Esophagus muscularis mucosa (tissue), 3 donors: ENCODE data around the gene C14orf119.

ENCODE experiments used
- POLR2AphosphoS5 ChIP-seq, 2 donors: sonication (generic); formaldehyde crosslinking; IDR thresholded peaks; one replicate each; pipeline ENCODE4 v1.6.1; 2017; ENCODE audit warnings: antibody characterized with exemption in 2 of 2
- TF ChIP-seq, protein P1 (sequence below), 3 experiments: fragments of 200-600 bp in 2 of 3; fragments of 450-650 bp in 1 of 3; sonication (generic) in 2 of 3; IDR thresholded peaks; one replicate each; pipeline ENCODE4 v1.5.1; 2017 to 2019; ENCODE audit warnings: antibody characterized with exemption in 3 of 3, mild to moderate bottlenecking in 2 of 3, moderate library complexity in 1 of 3

DNA sequence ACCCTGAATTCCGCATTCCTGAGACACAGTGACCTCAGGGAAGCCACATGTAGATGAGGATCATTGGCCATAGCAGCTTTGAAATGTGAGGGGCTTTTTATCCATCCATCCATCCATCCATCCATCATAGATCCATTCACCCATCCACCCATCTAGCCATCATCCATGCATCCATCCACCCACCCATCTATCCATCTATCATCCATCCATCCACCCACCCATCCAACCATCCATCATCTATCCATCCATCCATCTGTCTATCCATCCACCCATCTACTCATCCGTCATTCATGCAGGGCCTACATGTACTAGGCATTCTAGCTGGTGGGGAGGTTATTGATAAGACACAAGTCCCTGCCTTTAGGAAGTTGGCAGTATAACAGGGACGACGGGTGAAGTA lies 51.7 kb downstream of the C14orf119 start:
- TF ChIP-seq, protein P1, sequence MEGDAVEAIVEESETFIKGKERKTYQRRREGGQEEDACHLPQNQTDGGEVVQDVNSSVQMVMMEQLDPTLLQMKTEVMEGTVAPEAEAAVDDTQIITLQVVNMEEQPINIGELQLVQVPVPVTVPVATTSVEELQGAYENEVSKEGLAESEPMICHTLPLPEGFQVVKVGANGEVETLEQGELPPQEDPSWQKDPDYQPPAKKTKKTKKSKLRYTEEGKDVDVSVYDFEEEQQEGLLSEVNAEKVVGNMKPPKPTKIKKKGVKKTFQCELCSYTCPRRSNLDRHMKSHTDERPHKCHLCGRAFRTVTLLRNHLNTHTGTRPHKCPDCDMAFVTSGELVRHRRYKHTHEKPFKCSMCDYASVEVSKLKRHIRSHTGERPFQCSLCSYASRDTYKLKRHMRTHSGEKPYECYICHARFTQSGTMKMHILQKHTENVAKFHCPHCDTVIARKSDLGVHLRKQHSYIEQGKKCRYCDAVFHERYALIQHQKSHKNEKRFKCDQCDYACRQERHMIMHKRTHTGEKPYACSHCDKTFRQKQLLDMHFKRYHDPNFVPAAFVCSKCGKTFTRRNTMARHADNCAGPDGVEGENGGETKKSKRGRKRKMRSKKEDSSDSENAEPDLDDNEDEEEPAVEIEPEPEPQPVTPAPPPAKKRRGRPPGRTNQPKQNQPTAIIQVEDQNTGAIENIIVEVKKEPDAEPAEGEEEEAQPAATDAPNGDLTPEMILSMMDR (IDR thresholded peaks at IDR 0.05): no peak
- no peak for TF ChIP-seq POLR2AphosphoS5 (IDR thresholded peaks at IDR 0.05)
